Anterior cingulate cortex (tissue), 58 donors: ENCODE measurements around the gene HIVEP3.
A peak's percentile ranks its signal among the peaks of the same experiment; 100 is the strongest.

Experiments
- DNase-seq, 58 donors: peaks; one replicate each; lab custom pipeline; 2025; lab: John Stamatoyannopoulos, UW

Gene HIVEP3

DNA sequence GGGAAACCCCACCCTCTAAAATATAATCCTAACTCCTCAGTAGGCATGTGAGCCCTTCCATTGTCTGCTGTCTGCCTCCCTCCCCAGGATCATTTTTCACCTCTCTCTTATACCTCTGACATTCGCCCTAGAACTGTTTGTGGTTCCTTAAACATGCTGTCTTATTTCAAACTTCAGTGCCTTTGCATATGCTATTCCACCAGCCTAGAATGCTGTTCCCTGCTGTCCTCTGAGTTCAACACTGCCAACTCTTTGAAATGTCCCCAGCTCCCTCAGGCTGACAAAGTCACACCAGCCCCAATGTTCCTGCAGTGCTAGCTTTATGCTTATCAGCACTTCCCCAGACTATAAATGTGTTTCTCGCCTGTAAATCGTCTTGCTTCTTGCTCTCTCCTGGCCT is 119.5 kb downstream of the HIVEP3 start:
- no peak for DNase-seq

DNA sequence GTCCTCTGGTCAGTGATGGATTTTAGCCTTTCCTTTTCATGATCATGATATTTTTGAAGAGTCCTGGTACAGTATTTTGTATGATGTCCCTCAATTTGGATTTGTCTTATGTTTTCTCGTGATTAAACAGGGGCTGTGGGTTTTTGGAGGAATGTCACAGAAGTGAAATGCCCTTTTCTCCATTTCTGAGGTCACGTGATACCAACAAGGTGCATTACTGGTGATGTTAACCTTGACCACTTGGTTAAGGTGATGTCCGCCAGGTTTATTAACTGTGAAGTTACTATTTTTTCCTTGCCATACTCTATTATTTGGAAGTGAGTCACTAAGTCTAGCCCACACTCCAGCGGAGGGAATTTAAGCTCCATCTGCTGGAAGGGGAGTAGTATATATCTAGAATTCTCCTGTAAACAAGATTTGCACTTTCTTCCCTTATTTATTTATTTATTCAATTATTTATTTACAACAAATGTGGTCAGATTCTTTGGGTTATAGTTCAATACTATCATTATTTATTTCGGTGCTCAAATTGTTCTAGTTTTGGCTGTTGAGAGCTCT is 123.4 kb downstream of the HIVEP3 start:
- peak in 1 of 58 donors; percentile 19 for DNase-seq

DNA sequence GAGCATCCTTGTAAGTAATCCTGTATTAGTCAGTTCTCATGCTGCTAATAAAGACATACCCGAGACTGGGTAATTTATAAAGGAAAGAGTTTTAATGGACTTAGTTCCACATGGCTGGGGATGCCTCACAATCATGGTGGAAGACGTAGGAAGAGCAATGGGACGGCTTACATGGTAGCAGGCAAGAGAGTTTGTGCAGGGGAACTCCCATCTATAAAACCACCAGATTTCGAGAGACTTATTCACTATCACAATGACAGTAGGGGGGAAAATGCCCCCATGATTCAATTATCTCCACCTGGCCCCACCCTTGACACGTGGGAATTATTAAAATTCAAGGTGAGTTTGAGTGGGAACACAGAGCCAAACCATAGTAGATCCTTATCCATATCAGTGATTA is 124.7 kb downstream of the HIVEP3 start:
- no peak for DNase-seq

DNA sequence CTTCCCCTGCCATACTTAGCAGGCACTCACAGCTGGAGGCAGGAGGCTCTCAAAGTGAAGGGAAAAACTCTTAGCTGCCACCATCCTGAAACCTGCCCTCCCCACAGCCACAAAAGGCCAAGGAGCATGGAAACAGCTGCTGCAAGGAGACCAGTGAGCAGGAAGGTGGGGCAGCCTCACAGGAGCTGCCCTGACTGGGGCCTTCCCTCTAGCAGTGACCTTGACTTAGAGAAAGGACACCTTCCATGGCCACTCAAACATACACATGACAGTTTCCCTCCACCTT is 126.3 kb downstream of the HIVEP3 start:
- DNase-seq = no peak

DNA sequence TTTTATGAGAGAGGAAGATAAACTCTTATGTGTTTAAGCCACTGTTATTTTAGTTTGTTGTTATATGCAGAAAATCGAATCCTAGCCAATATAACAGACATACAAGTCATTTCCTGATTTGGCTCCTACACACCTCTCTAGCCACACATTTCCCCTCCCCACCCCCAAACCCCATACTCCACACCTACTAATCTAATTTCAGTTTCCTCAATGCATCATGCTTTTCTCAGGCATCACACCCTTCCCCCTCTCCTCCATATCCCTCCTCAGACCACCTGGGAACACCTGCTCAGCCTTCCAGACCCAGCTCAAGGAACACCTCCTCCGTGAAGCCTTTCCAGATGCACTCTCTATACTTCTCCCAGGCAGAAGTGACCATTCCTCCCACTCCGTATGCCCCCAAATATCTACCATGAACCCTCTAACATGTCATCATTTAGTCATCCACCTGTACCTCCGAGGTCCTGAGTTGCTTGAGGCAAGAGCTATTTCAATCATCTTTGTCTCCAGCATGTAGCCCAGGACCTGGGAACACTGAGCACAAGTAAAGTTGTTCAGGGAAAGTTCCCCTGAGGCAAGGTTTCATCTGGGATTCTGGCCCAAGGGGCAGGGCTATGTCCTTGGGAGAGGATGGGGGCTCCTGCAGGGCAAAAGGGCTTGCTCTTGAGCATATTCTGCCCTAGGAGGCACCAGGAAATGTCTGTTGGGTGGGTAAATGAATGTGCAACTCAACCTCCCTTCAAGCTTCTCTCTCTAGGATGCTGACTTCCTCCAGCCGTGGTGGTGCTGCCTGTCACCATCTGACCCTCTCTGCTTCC is 126.8 kb downstream of the HIVEP3 start:
- DNase-seq = no peak

DNA sequence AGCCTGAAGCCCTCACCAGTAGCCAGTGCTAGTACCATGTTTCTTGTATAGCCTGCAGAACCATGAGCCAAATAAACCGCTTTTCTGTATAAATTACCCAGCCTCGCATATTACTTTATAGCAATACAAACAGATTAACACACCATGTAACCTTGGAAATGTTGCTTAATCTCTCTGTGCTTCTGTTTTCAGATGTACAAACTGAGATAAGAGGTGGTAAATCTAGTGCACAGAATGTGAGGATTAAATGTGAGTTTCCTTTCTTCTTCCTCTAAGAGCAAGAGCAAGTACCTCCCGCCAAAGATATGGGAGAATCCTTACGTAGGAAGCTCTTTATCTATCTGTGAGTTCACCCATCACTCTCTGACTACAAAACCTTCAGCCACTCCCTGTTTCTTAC is 128.4 kb downstream of the HIVEP3 start:
- no peak for DNase-seq

DNA sequence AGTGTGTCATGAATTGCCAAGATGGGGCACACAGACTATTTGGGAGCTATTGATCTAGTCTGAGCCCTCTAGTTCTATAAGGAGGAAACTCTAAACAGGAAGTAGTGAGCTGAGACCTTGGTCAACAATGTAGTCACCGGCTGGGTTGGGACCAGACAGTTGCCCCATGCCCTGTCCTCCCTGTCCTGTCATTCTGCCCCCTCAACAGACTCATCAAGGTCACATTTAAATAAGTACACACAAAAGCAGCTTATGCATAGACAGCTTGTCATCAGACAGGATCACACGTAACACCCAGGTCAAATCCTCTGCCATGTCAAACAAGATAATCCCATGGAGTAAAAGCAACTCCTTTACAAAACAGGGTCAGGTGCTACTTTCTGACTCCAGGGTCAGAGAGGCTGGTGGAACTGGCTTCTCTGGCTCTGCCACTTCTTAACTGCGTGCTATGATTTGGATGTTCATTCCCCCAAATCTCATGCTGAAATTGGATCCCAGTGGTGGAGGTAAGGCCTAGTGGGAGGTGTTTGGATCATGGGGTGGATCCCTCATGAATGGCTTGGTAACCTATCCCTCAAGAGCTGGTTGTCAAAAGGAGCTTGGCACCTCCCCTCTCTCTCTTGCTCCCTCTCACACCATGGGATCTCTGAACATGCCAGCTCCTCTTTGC is 128.9 kb downstream of the HIVEP3 start:
- no peak for DNase-seq

DNA sequence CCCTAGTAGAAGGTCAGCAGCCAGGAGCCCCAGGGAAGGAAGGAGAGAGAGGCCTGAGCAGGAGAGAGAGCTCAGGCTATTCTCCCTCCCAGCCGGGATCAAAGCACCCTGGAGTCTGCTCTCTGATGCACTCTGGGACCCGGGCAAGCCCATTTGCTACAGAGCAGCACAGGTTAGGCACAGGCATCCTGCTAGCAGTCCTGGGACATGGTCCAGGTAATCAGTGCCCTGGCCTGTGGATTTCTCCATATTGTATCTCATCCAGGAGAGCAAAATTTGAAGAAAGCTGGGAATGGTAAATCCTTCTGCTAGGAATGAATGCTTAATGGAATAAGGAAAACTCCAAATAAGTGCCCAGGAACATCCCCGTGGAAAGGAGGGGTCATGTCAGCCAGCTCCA is 130.3 kb downstream of the HIVEP3 start:
- no peak for DNase-seq

DNA sequence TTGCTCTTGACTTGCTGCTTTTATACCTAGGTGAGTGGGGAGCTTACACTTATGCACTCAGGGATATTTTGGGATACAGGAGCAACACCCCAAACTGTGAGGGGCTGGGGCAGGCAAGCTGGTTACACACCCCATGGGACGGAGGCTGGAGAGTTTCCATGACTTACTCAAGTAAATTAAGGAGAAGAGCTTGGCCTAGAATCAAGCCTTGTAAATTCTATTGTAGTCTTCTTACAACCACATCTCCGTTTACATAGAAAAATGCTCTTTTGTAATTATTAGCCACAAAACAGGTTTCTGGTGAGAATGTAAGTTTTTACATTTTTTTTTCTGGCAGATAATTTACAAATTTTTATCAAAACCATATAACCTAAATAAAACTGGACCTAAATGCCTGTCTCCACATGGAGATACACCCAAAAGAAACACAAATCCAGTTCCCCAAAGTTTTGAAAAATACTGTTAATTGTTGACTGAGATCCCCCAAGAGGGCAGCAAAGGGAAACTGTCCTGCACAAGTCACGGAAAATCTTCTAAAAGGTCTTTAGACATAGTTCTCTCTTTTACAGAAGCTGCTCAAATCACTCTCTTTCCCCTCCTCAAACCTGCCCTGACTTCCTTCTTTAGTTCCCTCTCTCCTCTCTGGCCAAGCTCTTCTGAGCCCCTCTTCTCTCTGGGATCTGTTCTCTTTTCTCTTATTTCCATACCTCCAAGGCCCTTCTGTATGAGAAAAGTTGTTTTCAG is 134.0 kb downstream of the HIVEP3 start:
- no peak for DNase-seq

DNA sequence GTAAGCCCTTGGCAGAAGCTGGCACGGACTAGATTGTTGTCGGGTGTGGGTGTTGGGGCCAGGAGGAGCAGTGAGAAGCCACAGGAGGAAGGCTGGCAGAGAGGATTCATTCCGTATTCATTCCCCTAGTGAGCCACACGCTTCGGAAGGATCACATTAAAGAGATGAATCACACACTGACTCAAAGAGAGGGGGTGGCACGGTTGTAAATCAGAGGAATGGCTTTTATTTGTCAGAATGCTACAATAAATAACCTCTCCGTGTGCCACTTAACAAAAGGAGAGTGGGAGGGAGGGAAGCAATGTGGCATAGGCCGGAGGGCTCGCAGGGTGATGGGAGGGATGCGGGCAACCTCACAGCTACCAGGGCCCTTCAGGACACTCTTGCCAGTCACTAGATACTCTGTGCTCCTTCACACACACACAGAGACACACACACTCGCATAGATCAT is 135.5 kb downstream of the HIVEP3 start:
- peak in 19 of 58 donors; percentile 17 to 68 (median 32) for DNase-seq

DNA sequence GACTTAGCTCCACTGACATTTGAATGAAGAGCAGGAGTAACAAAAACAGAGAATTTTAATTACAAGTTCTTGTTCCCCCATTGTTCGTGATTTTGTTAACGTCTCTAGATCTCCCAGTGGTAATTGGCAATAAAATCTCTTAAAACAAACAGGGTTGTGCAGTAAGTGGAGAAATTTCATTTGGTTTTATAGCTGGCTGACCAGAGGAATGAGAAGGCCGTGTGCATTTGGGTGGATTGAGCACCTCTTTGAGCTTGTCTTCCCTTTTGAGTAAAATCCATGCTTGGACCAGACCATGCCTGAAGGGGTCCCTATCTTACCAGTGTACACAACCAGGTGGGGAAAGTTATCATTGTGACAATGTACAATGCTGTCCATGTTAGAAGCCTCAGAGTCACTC is 137.8 kb downstream of the HIVEP3 start:
- no peak for DNase-seq

DNA sequence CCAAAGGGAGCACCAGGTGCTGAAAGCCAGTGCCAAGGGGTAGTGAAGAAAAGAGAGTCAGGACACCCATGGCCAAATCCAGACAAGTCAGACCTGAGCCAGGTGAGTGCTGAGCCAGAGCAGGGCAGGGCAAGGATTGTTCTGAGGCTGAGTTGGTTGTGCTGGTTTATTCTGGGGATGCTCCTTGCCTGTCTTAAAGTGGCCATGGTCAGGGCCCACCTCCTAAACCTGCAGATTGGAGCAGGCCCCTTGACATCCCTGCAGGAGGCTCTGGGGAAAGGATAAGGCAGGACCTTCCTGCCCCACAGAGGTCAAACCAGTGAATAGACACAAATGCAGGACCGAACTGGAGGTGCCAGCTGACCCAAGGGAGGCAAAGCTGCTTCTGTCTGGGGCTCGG is 138.4 kb downstream of the HIVEP3 start:
- DNase-seq = no peak

DNA sequence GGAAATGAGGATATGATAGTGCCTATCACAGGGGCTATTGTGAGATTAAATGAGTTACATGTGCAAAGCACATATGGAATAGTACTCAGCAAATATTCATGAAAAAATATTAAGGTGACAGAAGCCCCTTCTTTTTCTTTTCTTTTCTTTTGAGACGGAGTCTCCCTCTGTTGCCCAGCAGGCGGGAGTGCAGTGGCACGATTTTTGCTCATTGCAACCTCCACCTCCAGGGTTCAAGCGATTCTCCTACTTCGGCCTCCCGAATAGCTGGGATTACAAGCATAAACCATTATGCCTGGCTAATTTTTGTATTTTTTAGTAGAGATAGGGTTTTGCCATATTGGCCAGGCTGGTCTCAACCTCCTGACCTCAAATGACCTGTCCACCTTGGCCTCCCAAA is 139.4 kb downstream of the HIVEP3 start:
- no peak for DNase-seq

DNA sequence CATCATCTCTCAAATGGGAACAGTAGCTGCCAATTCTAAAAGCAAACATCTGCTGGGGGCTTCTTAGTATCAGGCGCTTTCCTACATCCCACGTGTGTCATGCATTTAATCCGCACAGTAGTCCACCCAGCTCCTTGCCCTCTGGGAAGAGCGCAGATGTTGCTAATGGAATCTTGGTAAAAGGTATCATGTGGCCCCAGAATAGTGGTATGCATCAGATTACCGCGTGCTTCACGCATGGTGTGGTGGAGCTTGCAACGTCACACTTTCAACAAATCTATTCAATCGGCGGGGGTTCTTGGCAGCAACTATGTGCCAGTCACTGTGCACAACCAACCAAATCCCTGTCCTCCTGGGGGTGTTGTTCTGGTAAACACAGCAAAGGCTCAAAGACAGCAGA is 141.0 kb downstream of the HIVEP3 start:
- DNase-seq = peak in 1 of 58 donors; percentile 49

DNA sequence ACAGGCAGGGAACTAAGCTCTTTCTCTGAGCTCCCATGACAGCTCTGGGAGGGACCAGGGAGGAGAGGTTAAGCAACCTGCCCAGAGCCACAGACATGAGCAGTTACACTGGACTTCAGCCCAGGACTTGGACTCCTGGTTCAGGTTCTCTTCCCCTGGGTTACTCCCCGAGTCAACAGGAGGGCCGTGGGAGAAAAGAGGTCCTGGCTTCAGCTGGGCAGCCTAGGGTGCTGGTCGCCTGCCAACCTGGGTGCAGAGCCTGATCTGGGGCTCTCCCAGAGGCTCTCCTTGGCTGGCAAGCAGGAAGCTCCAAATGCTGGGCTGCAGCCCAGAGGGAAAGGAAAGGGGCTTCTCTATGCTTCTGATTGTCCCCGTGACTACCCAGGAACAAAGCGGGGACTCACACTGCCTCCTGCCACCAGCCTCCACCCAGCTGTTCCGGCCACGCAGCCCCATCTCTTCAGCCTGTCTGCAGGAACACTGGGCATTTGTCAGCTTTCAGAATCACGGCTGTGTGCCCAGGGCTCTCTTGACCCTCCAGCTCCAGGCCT is 141.8 kb downstream of the HIVEP3 start:
- DNase-seq = peak in 57 of 58 donors; percentile 20 to 97 (median 84)

DNA sequence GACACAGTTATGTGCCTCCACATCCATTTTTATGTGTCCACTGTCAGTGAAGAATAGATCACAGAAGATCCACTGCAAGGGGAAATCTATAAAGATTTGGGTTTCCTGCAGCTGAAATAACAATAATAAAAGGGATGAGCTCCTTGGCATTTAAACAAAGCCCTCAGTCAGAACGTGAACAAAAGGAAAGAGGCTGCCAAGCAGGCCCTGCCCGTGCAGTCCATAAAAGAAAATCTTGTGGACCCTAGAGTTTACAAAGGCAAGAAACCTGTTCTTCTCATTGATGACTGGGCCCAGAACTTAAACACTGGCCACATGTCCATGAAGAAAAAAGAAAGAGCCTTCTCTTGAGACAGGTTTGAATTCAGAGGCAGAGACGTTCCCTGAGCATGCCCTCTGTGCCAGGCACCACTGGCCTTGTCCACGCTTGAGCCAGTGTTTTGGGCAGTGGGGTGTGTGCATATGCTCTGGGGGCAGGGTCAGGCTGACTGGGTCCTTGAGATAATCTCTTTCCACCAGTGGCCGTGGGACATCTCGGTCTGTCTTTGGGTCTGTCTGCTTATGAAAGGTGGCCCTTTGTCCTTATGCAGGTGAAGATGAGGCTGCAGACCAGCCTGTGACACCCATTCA is 142.7 kb downstream of the HIVEP3 start:
- peak in 10 of 58 donors; percentile 26 to 72 (median 40) for DNase-seq

DNA sequence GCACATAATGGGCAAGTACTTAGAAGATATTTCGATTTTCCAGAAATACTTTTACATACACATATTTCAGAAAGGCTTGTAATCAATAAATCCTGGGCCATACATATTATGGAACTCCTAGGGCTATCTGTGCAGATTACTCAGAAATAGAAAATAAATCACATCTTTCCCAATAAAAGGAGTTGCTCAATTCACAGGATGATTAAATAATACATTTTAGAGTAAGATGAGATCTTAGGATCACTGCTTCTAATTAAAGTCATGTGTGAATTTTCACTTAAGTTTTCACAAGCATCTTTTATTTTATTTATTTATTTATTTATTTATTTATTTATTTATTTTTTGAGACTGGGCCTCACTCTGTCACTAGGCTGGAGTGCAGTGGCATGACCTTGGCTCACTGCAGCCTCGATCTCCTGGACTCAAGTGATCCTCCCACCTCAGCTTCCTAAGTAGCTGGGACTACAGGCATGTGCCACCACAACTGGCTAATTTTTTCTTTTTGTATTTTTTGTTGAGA is 144.2 kb downstream of the HIVEP3 start:
- DNase-seq = no peak

DNA sequence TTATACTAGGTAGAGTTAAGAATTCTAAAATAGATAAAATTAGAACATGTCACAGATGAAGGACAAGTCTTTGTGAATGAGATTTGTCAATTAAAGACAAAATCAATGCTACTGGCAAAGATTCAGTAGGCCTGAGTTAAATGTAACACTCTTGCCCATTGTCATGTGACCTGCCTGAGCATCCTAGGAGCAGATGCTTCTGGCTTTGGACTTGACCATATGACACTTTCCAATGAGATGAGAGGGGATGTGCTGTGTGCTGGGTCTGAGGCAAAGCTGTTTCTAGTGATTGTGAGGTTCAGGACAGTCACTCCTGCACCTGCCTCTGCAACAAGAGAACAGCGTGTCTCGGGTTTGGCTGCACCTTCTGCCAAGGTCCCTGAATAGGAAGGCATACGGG is 144.9 kb downstream of the HIVEP3 start:
- DNase-seq = no peak

DNA sequence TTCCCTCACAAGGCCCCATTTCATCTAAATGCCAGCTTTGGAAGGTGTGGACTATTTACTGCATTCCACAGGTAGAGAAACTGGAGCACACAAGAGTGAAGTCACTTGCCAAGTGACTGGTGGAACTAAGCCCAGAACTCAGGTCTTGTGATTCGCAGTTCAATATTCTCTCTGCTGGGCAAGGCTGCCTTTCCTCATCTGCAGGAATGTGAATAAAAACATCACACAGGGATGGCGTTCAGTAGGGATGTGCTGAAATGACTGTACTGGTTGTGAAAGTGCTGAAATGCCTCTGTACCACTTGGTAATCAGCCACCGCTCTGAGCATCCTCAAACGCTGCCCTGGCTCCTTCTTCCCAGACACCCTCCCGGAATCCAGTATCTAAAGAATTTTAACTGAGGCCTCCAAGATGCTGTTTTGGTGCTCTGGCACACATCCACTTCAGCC is 145.6 kb downstream of the HIVEP3 start:
- DNase-seq = peak in 4 of 58 donors; percentile 16 to 35 (median 28)

DNA sequence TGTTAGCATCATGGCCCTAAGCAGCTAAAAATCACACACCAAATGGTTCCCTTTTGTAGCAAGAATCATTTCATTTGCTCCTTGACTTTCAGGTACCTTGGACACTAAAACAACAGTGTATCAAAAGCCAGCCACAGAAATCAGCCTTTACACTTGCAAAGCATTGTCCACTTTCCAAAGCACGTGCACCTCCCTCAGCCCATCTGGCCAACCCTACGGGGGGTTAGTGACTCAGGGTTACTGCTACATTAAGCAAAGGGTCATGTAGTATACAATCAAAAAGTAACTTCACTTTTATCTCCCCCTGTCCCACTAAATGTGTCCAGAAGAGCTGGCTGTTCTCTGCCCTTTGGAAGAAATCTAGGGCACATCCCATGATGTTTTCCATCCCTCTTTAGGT is 149.7 kb downstream of the HIVEP3 start:
- no peak for DNase-seq
